HG02763 (cell line): ENCODE data around the gene CPT1B.
A peak's percentile ranks its signal among the peaks of the same experiment; 100 is the strongest.
"Not testable (repeated sequence)": the region's sequence is repeated elsewhere in the genome, so short reads cannot be mapped to it uniquely, and the experiment has no call there.

ENCODE experiments used
- ATAC-seq: cut with Tn5 transposase; IDR thresholded peaks from one replicate; pipeline ENCODE4 v1.9.1; 2021; ENCODE audit warnings: mild to moderate bottlenecking, moderate library complexity; ENCODE audit not compliant: unreplicated experiment

The CPT1B gene

DNA sequence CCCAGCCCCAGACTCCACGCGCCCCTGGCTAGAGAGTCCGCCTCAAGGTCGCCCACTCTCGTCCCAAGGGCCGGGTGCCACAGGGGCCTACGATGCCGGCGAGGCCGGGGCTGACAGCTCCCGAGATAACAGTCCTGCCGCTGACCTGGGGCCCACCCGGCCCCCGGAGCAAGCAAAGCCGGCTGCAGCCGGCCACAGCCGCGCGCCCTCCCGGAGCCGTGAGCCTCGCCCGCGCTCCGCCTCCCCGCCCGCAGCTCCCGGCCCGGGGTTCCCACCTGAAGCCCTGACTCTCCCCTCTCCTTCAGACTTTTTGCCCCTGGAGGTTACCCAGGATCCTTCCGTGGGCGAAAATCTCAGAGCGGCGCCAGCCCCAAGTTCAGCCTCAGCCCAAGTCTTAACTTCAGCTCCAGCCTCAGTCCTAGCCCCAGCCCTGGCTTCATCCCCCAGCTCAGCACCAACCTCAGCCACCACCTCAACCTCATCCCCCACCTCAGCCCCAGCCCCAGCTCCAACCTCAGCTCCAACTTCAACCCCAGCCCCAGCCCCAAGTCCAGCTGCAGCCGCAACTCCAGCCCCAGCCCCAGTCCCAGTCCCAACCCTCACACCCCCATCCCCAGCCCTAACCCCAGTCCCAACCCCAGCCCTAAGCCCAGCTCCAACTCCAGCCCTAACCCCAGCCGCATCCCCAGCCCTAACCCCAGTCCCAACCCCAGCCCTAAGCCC, 30.8 kb downstream of the CPT1B start:
- ATAC-seq = no peak

DNA sequence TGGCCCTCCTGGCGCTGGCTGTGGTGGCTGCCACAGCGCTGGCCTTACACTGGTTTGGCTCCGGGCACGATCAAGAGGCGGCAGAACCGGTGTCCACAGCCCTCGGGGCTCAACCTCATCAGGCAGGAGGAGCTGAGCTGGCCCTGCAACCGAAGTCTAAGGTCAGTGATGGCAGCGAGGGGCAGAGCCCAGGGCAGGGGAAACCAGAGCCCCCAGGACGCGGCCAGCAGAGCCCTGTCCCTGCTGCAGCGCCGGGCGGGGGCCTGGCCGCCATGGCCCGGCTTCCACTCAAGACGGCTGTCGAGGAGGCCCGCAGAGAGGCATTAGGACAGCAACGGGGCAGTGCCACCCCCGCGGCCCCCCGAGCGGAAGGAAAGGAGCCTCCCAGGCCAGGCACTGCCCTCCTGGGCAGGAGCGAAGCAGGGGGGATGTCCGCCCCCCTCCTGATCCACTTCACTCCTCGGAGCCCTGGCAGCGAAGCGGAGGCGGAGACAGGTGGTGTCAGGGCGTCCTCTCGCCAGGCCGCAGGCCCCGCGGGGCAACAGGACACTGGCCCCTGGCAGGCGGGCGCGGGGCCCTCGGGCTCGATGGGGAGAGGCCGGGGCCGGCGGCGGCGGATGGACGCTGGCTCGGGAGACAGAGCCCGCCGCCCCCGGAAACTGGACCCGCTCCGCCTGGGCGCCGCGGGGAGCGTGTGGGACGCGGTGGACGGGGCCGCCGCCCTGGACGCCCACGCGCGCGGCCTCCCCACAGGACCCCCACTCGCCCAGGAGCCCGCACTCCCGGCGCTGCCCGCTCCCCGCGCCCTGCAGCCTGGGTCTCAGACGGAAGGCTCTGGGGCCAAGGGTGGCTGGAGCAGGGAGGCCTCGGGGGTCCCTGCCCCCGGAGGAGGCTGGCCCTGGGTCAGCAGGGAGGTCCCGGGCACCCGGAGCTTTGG, 31.6 kb downstream of the CPT1B start:
- ATAC-seq = no peak

DNA sequence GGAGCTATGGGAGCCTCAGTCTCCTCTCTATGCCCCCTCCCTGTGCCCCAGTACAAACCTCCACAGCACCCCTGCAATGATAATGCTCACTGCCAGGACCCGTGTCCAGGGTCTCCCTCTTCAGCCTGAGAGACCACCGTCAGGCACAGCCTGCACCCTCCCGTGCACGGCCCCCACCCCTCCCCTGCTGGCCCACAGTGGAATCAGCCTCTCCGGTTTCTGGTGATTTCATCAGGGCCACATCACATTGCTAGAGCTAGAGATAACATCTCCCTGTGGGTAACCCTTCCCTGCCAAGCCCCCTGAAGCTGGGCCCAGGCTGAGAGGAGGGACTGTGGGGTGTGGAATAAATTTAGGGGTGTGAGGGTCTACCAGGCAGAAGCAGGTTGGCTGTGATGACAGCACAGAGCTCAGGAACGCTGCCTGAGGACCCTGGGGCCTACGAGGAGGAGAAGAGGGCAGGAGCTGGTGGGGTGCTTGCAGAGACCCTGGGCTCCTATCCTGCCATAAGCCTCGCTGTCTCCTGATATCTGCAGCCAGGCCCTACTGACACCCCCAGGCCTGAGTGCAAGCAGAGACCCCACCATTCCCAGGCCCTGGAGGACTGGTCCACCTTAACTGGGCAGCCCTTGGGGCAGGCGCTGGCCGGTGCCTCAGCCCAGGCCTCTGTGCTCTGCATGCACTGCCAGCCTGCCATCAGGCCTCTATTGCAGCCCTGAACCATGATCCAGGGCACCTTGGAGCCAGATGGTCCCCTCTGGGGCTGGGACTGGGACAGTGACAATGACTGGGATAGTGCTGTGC, 32.5 kb downstream of the CPT1B start, which contains the start of gene KLHDC7B:
TSS of gene KLHDC7B (plus strand) at position 378 of the 804 bp plus-strand sequence. CDS start at position 723, 345 bp downstream.
- no peak for ATAC-seq

DNA sequence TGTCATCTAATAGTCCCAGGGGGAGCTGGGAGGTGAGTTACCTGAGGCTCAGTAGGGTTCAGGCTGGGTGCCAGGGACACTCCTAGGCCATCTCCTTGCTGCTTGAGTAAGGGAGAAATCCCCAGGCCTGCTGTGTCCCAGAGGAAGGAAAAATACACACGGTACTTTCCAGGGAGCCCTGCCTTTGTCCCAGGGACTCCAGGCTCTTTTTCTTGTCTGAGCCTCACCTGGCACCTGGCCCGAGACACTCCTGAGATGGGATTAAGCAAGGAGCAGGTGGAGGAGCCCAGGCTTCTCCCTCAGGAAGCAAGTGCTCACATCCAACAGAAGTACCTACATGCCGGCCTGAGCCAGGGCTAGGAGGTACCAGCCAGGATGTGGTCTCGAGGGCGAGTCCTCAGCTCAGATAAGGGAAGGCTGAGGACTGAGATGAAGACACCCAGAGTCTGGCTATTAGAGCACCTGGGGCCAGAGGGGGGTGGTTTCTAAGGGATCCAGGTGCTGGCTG, 33.4 kb downstream of the CPT1B start:
- no peak for ATAC-seq

- ATAC-seq = no peak
These were observed 34.0 kb downstream of the CPT1B start for GRCh38 chr22:50544078-50544745.

GRCh38 chr22:50542416-50542927, 35.8 kb downstream of the CPT1B start:
- ATAC-seq = no peak

DNA sequence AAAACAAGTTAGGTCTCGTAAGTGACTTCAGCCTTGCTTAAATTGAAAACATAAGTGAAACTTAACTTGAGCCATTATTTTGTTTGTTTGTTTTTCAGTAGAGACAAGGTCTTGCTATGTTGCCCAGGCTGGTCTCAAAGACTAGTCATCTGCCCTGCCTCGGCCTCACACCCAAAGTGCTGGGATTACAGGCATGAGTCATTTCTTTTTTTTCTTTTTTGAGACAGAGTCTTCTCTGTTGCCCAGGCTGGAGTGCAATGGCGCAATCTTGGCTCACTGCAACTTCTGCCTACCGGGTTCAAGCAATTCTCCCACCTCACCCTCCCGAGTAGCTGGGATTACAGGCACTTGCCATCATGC, 36.6 kb downstream of the CPT1B start:
- ATAC-seq = not testable (repeated sequence)

DNA sequence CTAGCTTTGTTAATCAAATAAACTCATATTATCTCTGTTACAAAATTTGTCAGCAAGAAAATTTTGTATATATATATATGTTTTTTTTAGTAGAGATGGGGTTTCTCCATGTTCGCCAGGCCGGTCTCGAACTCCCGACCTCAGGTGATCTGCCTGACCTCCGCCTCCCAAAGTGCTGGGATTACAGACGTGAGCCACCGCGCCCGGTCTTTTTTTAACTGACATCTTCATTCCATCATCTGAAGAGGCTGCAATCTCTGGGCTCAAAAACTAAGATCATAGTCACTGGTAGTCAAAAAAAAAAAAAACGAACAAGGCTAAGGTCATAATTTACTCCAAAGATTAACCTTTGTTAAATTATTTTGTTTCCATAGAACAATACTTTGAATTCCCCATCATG, 37.8 kb downstream of the CPT1B start:
- no peak for ATAC-seq

DNA sequence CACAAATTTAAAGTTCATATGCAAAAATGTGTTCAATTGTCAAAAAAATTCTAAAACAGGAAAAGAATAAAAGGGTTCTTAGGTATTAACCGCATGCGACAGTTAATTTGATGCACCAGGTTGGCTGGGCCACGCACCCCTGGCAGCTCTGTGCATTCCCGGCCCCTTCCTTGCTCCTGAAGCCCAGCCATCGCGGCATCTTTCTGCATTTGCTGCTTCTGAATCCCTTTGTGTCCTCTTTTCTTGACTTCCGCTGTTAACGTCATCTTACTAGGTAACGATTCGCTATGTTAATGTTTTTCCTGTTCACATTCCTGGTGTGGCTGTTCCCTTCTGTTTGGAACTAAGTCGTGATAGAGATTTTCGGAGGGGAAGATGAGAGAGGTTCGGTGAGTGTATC, 40.5 kb downstream of the CPT1B start:
- ATAC-seq = no peak

DNA sequence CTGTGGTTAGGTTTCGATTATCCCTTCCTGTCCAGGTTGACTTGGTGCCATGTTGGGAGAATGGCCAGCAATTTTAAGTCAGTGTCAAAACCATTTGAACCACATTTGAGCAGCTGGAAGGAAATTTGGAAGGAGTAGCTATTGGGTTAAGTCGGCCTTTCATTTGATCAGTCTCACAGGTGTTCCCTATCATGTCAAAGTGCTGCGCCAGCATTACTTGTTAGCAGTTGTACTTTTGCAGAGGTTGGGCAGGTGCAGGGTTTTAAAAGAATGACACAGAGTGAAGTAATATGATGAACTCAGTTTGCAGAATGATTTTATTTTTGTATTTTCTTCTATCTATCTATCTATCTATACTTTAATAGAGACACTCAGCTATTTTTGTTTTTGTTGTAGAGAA, 42.0 kb downstream of the CPT1B start:
- ATAC-seq = no peak

GRCh38 chr22:50535113-50535512, 43.1 kb downstream of the CPT1B start:
- no peak for ATAC-seq

GRCh38 chr22:50533856-50534711, 44.1 kb downstream of the CPT1B start:
- ATAC-seq = not testable (repeated sequence)

GRCh38 chr22:50532824-50533796, 45.1 kb downstream of the CPT1B start:
- no peak for ATAC-seq

GRCh38 chr22:50531962-50532674, 46.1 kb downstream of the CPT1B start:
- ATAC-seq = peak; percentile 4

DNA sequence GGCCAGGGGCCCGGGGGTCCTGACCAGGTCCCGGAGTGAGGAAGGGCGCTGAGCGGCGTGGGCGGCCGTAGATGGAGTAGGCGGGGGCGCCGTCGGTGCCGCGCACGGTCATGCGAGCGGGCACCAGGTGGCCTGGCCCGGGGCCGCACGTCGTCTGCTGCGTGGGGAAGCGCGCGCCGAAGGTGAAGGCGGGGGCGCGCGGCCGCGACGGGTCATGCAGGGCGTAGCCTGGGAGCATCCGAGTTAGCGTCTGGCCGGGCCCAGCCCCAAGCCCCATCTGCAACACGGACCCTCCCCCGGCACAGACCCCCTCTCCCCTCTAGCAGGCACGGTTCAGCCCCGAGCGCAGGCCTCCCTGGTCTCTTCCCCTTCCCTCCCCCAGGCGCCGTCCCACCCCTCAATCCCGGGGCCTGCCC, 46.7 kb downstream of the CPT1B start:
- ATAC-seq = peak; percentile 36

DNA sequence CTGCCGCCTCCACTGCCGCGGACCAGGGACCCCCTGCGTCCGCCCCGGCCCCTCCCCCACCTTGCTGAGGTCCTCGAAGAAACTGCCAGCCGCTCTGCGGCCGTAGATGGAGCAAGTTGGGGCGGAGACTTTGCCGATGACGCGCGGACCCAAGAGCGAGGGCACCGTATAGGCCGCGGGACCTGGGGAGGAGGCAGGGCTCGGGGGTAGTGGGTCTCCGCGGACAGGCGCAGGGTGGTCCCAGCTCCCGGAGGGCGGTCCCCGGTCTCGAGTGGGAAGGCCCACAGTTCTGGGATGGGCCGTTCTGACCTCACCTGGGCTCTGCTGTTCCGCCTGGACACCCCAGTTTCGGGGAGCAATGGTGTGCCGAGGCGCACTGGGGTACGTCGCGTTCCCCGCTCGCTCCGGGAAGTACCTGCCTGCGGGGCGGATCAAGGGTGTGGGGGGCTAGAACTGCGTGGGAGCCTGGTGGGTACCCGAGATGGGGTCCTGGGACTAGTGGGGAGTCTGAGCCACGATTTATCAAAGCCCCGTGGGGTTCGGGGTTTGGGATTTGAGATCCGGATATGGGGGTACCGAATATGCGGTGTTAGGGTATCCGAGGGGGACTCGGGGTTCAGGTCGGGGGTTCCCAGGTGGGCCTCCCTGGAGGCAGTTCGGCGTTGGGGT, 47.2 kb downstream of the CPT1B start:
- ATAC-seq = no peak

DNA sequence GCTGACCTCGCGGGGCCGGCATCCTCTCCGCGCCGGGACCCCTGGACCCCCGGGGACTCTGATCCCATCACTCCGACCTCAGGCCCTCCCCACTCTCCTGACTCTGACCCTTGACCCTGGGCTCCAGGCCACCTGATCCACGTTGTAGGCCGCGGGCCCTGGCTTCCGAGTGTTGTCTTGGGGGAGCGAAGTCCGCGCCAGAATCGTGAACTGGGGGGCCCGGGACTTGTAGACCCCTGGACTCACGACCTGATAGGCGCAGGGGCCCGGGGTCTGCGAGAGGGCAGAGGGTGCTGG, 47.7 kb downstream of the CPT1B start:
- no peak for ATAC-seq
